MM.1S (cell line): ENCODE measurements around the gene C16orf54.
"Not testable (repeated sequence)": the region's sequence is repeated elsewhere in the genome, so short reads cannot be mapped to it uniquely, and the experiment has no call there.

Experiments used
- DNase-seq: peaks from one replicate; pipeline ENCODE4 v3.0.0-alpha.2; 2015
- H2AFZ ChIP-seq: fragments of 300-600 bp; sonication (generic); 2 replicates; pipeline ENCODE4 v1.6.0; 2016; ENCODE audit warnings: antibody characterized with exemption, low read length
- H3F3A ChIP-seq: fragments of 300-600 bp; sonication (generic); 2 replicates; pipeline ENCODE4 v1.6.1; 2016; ENCODE audit warnings: mild to moderate bottlenecking, antibody characterized with exemption, low read length, moderate library complexity, mixed read lengths; ENCODE audit not compliant: insufficient read depth
- H3K27ac ChIP-seq: fragments of 300-600 bp; sonication (generic); 2 replicates; pipeline ENCODE4 v1.5.1; 2016; ENCODE audit warnings: mild to moderate bottlenecking, low read length
- H3K27me3 ChIP-seq: fragments of 300-600 bp; sonication (generic); replicated peaks from 2 replicates; pipeline ENCODE4 v1.6.0; 2016; ENCODE audit warnings: low read length; ENCODE audit not compliant: insufficient read depth
- H3K36me3 ChIP-seq: fragments of 300-600 bp; sonication (generic); replicated peaks from 2 replicates; pipeline ENCODE4 v1.6.1; 2016; ENCODE audit warnings: mild to moderate bottlenecking, low read length, mixed read lengths; ENCODE audit not compliant: insufficient read depth
- H3K4me1 ChIP-seq: fragments of 300-600 bp; sonication (generic); 2 replicates; pipeline ENCODE4 v1.6.1; 2016; ENCODE audit warnings: low read length, mixed read lengths
- H3K4me2 ChIP-seq: fragments of 300-600 bp; sonication (generic); 2 replicates; pipeline ENCODE4 v1.6.0; 2016; ENCODE audit warnings: low read depth, low read length
- H3K4me3 ChIP-seq: fragments of 300-600 bp; sonication (generic); 2 replicates; pipeline ENCODE4 v1.5.1; 2016; ENCODE audit warnings: low read length, mixed read lengths
- H3K79me2 ChIP-seq: fragments of 300-600 bp; sonication (generic); 2 replicates; pipeline ENCODE4 v1.6.1; 2016; ENCODE audit warnings: mixed run types, low read length, mixed read lengths
- H3K9ac ChIP-seq: fragments of 300-600 bp; sonication (generic); 2 replicates; pipeline ENCODE4 v1.6.1; 2016; ENCODE audit warnings: low read length, mixed read lengths
- H3K9me2 ChIP-seq: fragments of 300-600 bp; sonication (generic); replicated peaks from 2 replicates; pipeline ENCODE4 v1.6.1; 2016; ENCODE audit warnings: mild to moderate bottlenecking, low read length, mixed read lengths; ENCODE audit not compliant: insufficient read depth
- H3K9me3 ChIP-seq: fragments of 300-600 bp; sonication (generic); replicated peaks from 2 replicates; pipeline ENCODE4 v1.6.1; 2016; ENCODE audit warnings: mild to moderate bottlenecking, low read length, mixed read lengths; ENCODE audit not compliant: insufficient read depth
- H4K20me1 ChIP-seq: fragments of 300-600 bp; sonication (generic); 2 replicates; pipeline ENCODE4 v1.6.1; 2016; ENCODE audit warnings: mild to moderate bottlenecking, low read length, moderate library complexity, mixed read lengths; ENCODE audit not compliant: insufficient read depth
- CTCF ChIP-seq: fragments of 300-600 bp; sonication (generic); IDR thresholded peaks from 2 replicates; pipeline ENCODE4 v1.5.1; 2016; ENCODE audit warnings: antibody characterized with exemption, low read length, mixed read lengths
- EZH2 ChIP-seq: fragments of 300-600 bp; sonication (generic); optimal IDR thresholded peaks from 2 replicates; pipeline ENCODE3; 2017; ENCODE audit warnings: low read depth, mild to moderate bottlenecking, antibody characterized with exemption, low read length, mixed read lengths
- EZH2phosphoT487 ChIP-seq: fragments of 300-600 bp; sonication (generic); IDR thresholded peaks from 2 replicates; pipeline ENCODE4 v1.6.1; 2018; ENCODE audit warnings: antibody characterized with exemption, low read length

The C16orf54 gene

GRCh38 chr16:29743475-29743826, 2.3 kb downstream of the C16orf54 start:
- peaks cover 34% of the 10 kb centered on the region for H3K4me1 ChIP-seq
- H3K9me2 ChIP-seq: no peaks in the 10 kb centered on the region
- H3F3A ChIP-seq: peaks cover 12% of the 10 kb centered on the region
- no peak for TF ChIP-seq CTCF
- no peak for TF ChIP-seq EZH2phosphoT487
- TF ChIP-seq EZH2: no peak
- DNase-seq: no peak
- no peaks in the 10 kb centered on the region for H4K20me1 ChIP-seq
- no peak overlapping the region for H3K27ac ChIP-seq
- peaks cover 20% of the 10 kb centered on the region for H3K79me2 ChIP-seq
- H3K9ac ChIP-seq: no peak overlapping the region
- H3K36me3 ChIP-seq: no peaks in the 10 kb centered on the region
- H3K4me3 ChIP-seq: no peak overlapping the region
- no peak overlapping the region for H3K4me2 ChIP-seq
- no peaks in the 10 kb centered on the region for H3K27me3 ChIP-seq
- H2AFZ ChIP-seq: no peak overlapping the region
- H3K9me3 ChIP-seq: no peaks in the 10 kb centered on the region

GRCh38 chr16:29742683-29743275, 3.0 kb downstream of the C16orf54 start:
- Histone ChIP-seq H2AFZ (no peak overlapping the region), H3K9me2 (no peaks in the 10 kb centered on the region), H3F3A (peaks cover 16% of the 10 kb centered on the region), H3K9ac (no peak overlapping the region), H4K20me1 (no peaks in the 10 kb centered on the region), H3K9me3 (no peaks in the 10 kb centered on the region), H3K27me3 (no peaks in the 10 kb centered on the region), H3K4me2 (no peak overlapping the region), H3K79me2 (peaks cover 20% of the 10 kb centered on the region), H3K27ac (no peak overlapping the region), H3K36me3 (no peaks in the 10 kb centered on the region), H3K4me1 (peaks cover 41% of the 10 kb centered on the region), H3K4me3 (no peak overlapping the region)
- no peak for DNase-seq
- TF ChIP-seq EZH2phosphoT487: no peak
- no peak for TF ChIP-seq EZH2
- no peak for TF ChIP-seq CTCF

GRCh38 chr16:29740630-29741015, 5.2 kb downstream of the C16orf54 start:
- peaks cover 16% of the 10 kb centered on the region for H3F3A ChIP-seq
- H3K4me3 ChIP-seq, H3K4me2 ChIP-seq, H3K27ac ChIP-seq, H3K9ac ChIP-seq, H3K9me2 ChIP-seq, H3K27me3 ChIP-seq, H4K20me1 ChIP-seq, H2AFZ ChIP-seq, H3K9me3 ChIP-seq, DNase-seq, H3K36me3 ChIP-seq: not testable (repeated sequence)
- peaks cover 33% of the 10 kb centered on the region for H3K4me1 ChIP-seq
- peaks cover 17% of the 10 kb centered on the region for H3K79me2 ChIP-seq

- H2AFZ ChIP-seq, H3K27ac ChIP-seq, H3K9ac ChIP-seq, DNase-seq, H3K4me2 ChIP-seq, H4K20me1 ChIP-seq, H3K9me3 ChIP-seq, H3K4me3 ChIP-seq, H3K36me3 ChIP-seq, H3K9me2 ChIP-seq, H3K27me3 ChIP-seq: not testable (repeated sequence)
- Histone ChIP-seq H3K4me1 (peaks cover 30% of the 10 kb centered on the region), H3F3A (peaks cover 16% of the 10 kb centered on the region), H3K79me2 (peaks cover 12% of the 10 kb centered on the region)
Measured at GRCh38 chr16:29739927-29740629, 5.7 kb downstream of the C16orf54 start.
